Measurements from ENCODE around the gene MAP3K2. TPM values are rescaled to one million over a fixed set of nuclear protein-coding genes. Genes with fewer than 3 reads are reported as not detected.
A peak's percentile ranks its signal among the peaks of the same experiment; 100 is the strongest.

The MAP3K2 gene
- total RNA-seq, 1 donor from 2014 or later = 47.6 TPM

DNA sequence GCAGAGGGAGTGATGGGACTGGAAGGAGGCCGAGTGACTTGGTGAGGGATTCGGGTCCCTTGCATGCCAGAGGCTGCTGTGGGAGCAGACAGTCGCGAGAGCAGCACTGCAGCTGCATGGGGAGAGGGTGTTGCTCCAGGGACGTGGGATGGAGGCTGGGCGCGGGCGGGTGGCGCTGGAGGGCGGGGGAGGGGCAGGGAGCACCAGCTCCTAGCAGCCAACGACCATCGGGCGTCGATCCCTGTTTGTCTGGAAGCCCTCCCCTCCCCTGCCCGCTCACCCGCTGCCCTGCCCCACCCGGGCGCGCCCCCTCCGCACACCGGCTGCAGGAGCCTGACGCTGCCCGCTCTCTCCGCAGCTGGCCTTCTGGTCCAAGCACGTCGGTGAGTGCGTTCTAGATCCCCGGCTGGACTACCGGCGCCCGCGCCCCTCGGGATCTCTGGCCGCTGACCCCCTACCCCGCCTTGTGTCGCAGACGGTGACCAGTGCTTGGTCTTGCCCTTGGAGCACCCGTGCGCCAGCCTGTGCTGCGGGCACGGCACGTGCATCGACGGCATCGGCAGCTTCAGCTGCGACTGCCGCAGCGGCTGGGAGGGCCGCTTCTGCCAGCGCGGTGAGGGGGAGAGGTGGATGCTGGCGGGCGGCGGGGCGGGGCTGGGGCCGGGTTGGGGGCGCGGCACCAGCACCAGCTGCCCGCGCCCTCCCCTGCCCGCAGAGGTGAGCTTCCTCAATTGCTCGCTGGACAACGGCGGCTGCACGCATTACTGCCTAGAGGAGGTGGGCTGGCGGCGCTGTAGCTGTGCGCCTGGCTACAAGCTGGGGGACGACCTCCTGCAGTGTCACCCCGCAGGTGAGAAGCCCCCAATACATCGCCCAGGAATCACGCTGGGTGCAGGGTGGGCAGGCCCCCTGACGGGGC, 35.0 kb upstream of the MAP3K2 start:
- Mint-ChIP-seq H3K4me1 (peaks cover 6% of the 10 kb centered on the region), H3K27me3 (ENCODE audit: low read depth) (peaks cover 58% of the 10 kb centered on the region), H3K36me3 (no peaks in the 10 kb centered on the region), H3K9me3 (no peaks in the 10 kb centered on the region), H3K27ac (no peak overlapping the region), H3K4me3 (peak overlapping the region; percentile 65)
- no peak for DNase-seq (ENCODE audit: low spot score in 2 of 2, unreplicated experiment in 2 of 2)
- no peak for TF ChIP-seq CTCF (IDR thresholded peaks at IDR 0.05; ENCODE audit: unreplicated experiment)

GRCh38 chr2:127421871-127422558, 34.2 kb upstream of the MAP3K2 start:
- no peak for TF ChIP-seq CTCF (IDR thresholded peaks at IDR 0.05; ENCODE audit: unreplicated experiment)
- DNase-seq (ENCODE audit: low spot score in 2 of 2, unreplicated experiment in 2 of 2) = peak in 1 of 2 experiments; percentile 36
- H3K4me3 Mint-ChIP-seq = peak overlapping the region; percentile 50
- peaks cover 6% of the 10 kb centered on the region for H3K4me1 Mint-ChIP-seq
- H3K27me3 Mint-ChIP-seq (ENCODE audit: low read depth) = peaks cover 61% of the 10 kb centered on the region
- no peak overlapping the region for H3K27ac Mint-ChIP-seq
- no peaks in the 10 kb centered on the region for H3K9me3 Mint-ChIP-seq
- no peaks in the 10 kb centered on the region for H3K36me3 Mint-ChIP-seq

GRCh38 chr2:127421116-127421800, 33.5 kb upstream of the MAP3K2 start:
- Mint-ChIP-seq H3K27ac (no peak overlapping the region), H3K36me3 (no peaks in the 10 kb centered on the region), H3K4me3 (peak overlapping the region; percentile 50), H3K4me1 (peaks cover 13% of the 10 kb centered on the region), H3K27me3 (ENCODE audit: low read depth) (peaks cover 68% of the 10 kb centered on the region), H3K9me3 (no peaks in the 10 kb centered on the region)
- TF ChIP-seq CTCF (IDR thresholded peaks at IDR 0.05; ENCODE audit: unreplicated experiment) = no peak
- DNase-seq (ENCODE audit: low spot score in 2 of 2, unreplicated experiment in 2 of 2) = no peak

- no peak for TF ChIP-seq CTCF (IDR thresholded peaks at IDR 0.05; ENCODE audit: unreplicated experiment)
- Mint-ChIP-seq H3K36me3 (no peaks in the 10 kb centered on the region), H3K4me3 (no peak overlapping the region), H3K27ac (no peak overlapping the region), H3K4me1 (peaks cover 21% of the 10 kb centered on the region), H3K9me3 (no peaks in the 10 kb centered on the region), H3K27me3 (ENCODE audit: low read depth) (peaks cover 60% of the 10 kb centered on the region)
- DNase-seq (ENCODE audit: low spot score in 2 of 2, unreplicated experiment in 2 of 2) = no peak
These were observed 32.5 kb upstream of the MAP3K2 start for GRCh38 chr2:127420039-127420864.

- no peak for DNase-seq (ENCODE audit: low spot score in 2 of 2, unreplicated experiment in 2 of 2)
- peaks cover 54% of the 10 kb centered on the region for H3K27me3 Mint-ChIP-seq (ENCODE audit: low read depth)
- H3K4me3 Mint-ChIP-seq = no peak overlapping the region
- no peak for TF ChIP-seq CTCF (IDR thresholded peaks at IDR 0.05; ENCODE audit: unreplicated experiment)
- no peak overlapping the region for H3K27ac Mint-ChIP-seq
- H3K4me1 Mint-ChIP-seq = peaks cover 24% of the 10 kb centered on the region
- no peaks in the 10 kb centered on the region for H3K9me3 Mint-ChIP-seq
- H3K36me3 Mint-ChIP-seq = no peaks in the 10 kb centered on the region
These were observed 31.8 kb upstream of the MAP3K2 start for GRCh38 chr2:127419448-127420038.
